H4 (cell line): ENCODE measurements around the gene SLBP. TPM values are rescaled to one million over a fixed set of nuclear protein-coding genes. Genes with fewer than 3 reads are reported as not detected.
A peak's percentile ranks its signal among the peaks of the same experiment; 100 is the strongest.

Source experiments
- DNase-seq: peaks from one replicate; pipeline ENCODE4 v3.0.0-alpha.2; 2015; ENCODE audit warnings: low spot score
- total RNA-seq: library from RNA; depleted of rRNA; stranded (reverse); fragments of >200 nt; shearing (Covaris generic); gene quantifications from 2 replicates; pipeline ENCODE4 v1.2.3, GENCODE V29; 2014; rRNA removed

SLBP gene
- 165 and 185 TPM in 2 replicates for total RNA-seq

- DNase-seq = peak; percentile 96
Observed at GRCh38 chr4:1712216-1713002, at the start of gene SLBP. Gene SLBP (minus strand): TSS chr4:1712319. CDS start chr4:1712188, 131 bp downstream.

- no peak for DNase-seq
Observed at GRCh38 chr4:1761130-1761689, 49.1 kb upstream of the SLBP start.

GRCh38 chr4:1760521-1761071 lies 48.5 kb upstream of the SLBP start:
- DNase-seq = no peak

GRCh38 chr4:1759818-1760223 lies 47.7 kb upstream of the SLBP start:
- no peak for DNase-seq

- DNase-seq = no peak
Observed at GRCh38 chr4:1759170-1759817, 47.2 kb upstream of the SLBP start.

GRCh38 chr4:1758306-1759121 lies 46.4 kb upstream of the SLBP start:
- DNase-seq = no peak

GRCh38 chr4:1757836-1758235 lies 45.7 kb upstream of the SLBP start:
- no peak for DNase-seq

- DNase-seq = no peak
Observed at GRCh38 chr4:1756893-1757779, 45.0 kb upstream of the SLBP start.

- DNase-seq = no peak
Observed at GRCh38 chr4:1756079-1756478, 44.0 kb upstream of the SLBP start.

- DNase-seq = no peak
Observed at GRCh38 chr4:1755297-1755696, 43.2 kb upstream of the SLBP start.

- DNase-seq = no peak
Observed at GRCh38 chr4:1754336-1754735, 42.2 kb upstream of the SLBP start.

- DNase-seq = no peak
Observed at GRCh38 chr4:1753697-1754311, 41.7 kb upstream of the SLBP start.

GRCh38 chr4:1753294-1753696 lies 41.2 kb upstream of the SLBP start:
- no peak for DNase-seq

GRCh38 chr4:1752284-1753041 lies 40.3 kb upstream of the SLBP start:
- no peak for DNase-seq

GRCh38 chr4:1751919-1752283 lies 39.8 kb upstream of the SLBP start:
- DNase-seq = no peak

GRCh38 chr4:1751155-1751918 lies 39.2 kb upstream of the SLBP start:
- DNase-seq = no peak

- no peak for DNase-seq
Observed at GRCh38 chr4:1750381-1751154, 38.4 kb upstream of the SLBP start.

GRCh38 chr4:1749826-1750225 lies 37.7 kb upstream of the SLBP start:
- no peak for DNase-seq
